ENCODE results near the gene ZFX.
A peak's percentile ranks its signal among the peaks of the same experiment; 100 is the strongest.
"Not testable (repeated sequence)": the region's sequence is repeated elsewhere in the genome, so short reads cannot be mapped to it uniquely, and the experiment has no call there.

The ZFX gene

GRCh38 chrX:24153178-24153795 is 3.8 kb downstream of the ZFX start:
- DNase-seq, result no peak

GRCh38 chrX:24153796-24154189 is 4.3 kb downstream of the ZFX start:
- no peak for DNase-seq

- DNase-seq, result no peak
These were observed 5.0 kb downstream of the ZFX start for GRCh38 chrX:24154490-24155034.

- DNase-seq, result not testable (repeated sequence)
These were observed 6.2 kb downstream of the ZFX start for GRCh38 chrX:24155747-24156146.

GRCh38 chrX:24156177-24156576 is 6.6 kb downstream of the ZFX start:
- DNase-seq, result no peak

GRCh38 chrX:24158881-24159280 is 9.4 kb downstream of the ZFX start:
- no peak for DNase-seq

- DNase-seq, result no peak
These were observed 16.5 kb downstream of the ZFX start for GRCh38 chrX:24166078-24166477.

GRCh38 chrX:24167719-24168472 is 18.4 kb downstream of the ZFX start:
- peak; percentile 26 for DNase-seq

GRCh38 chrX:24168807-24169206 is 19.3 kb downstream of the ZFX start:
- no peak for DNase-seq

GRCh38 chrX:24169211-24169610 is 19.7 kb downstream of the ZFX start:
- no peak for DNase-seq

- DNase-seq, result no peak
These were observed 23.8 kb downstream of the ZFX start for GRCh38 chrX:24173115-24173847.

- no peak for DNase-seq
These were observed 25.7 kb downstream of the ZFX start for GRCh38 chrX:24175276-24175675.

GRCh38 chrX:24178441-24178840 is 28.9 kb downstream of the ZFX start:
- no peak for DNase-seq

- DNase-seq, result peak; percentile 8
These were observed 34.5 kb downstream of the ZFX start for GRCh38 chrX:24184018-24184417.

- DNase-seq, result no peak
These were observed 37.0 kb downstream of the ZFX start for GRCh38 chrX:24186483-24186882.

- no peak for DNase-seq
These were observed 37.5 kb downstream of the ZFX start for GRCh38 chrX:24186986-24187385.

GRCh38 chrX:24189490-24189889 is 40.0 kb downstream of the ZFX start:
- DNase-seq, result no peak

GRCh38 chrX:24190500-24191156 is 41.1 kb downstream of the ZFX start:
- DNase-seq, result no peak

- no peak for DNase-seq
These were observed 47.0 kb downstream of the ZFX start for GRCh38 chrX:24196509-24196908.

GRCh38 chrX:24198101-24198500 is 48.6 kb downstream of the ZFX start:
- no peak for DNase-seq

GRCh38 chrX:24200133-24200532 is 50.6 kb downstream of the ZFX start:
- DNase-seq, result no peak

- DNase-seq, result no peak
These were observed 51.7 kb downstream of the ZFX start for GRCh38 chrX:24201216-24201615.

GRCh38 chrX:24202465-24203031 is 53.0 kb downstream of the ZFX start:
- DNase-seq, result no peak
